HepG2 (cell line): ENCODE results near the gene PCGF3. TPM values are rescaled to one million over a fixed set of nuclear protein-coding genes. Genes with fewer than 3 reads are reported as not detected.
A peak's percentile ranks its signal among the peaks of the same experiment; 100 is the strongest.

Source experiments
- ATAC-seq: fragments of 200-7000 bp; cut with Tn5 transposase; 3 replicates; pipeline ENCODE4 v1.9.1; 2020; ENCODE audit warnings: mild to moderate bottlenecking, moderate library complexity
- BruUV-seq: library from RNA; stranded (reverse); fragments of 400-500 nt; replicated peaks from 2 replicates; lab custom pipeline; 2021; lab: Mats Ljungman, UMichigan
- CTCF ChIA-PET: fragments of 300-600 bp; formaldehyde crosslinking; extraction: SDS; loops from one replicate; lab custom pipeline; 2021; ENCODE audit warnings: low total read pairs, inconsistent platforms, low intra/inter-chr PET ratio; lab: Yijun Ruan, JAX
- POLR2A ChIA-PET: fragments of 350-600 bp; sonication (Branson Sonifier 250); formaldehyde crosslinking; loops from one replicate; lab custom pipeline; 2020; ENCODE audit warnings: antibody characterized with exemption, inconsistent platforms; lab: Yijun Ruan, JAX
- DNase-seq: peaks from one replicate; pipeline ENCODE4 v3.0.0-alpha.2; 2015; ENCODE audit warnings: low spot score
- FAIRE-seq: peaks from 3 replicates; lab custom pipeline; 2011; peaks lifted over from hg19 to GRCh38; lab: Jason Lieb, UNC
- H2AFZ ChIP-seq: one replicate; pipeline ENCODE4 v1.6.1; 2011; ENCODE audit warnings: low read length, inconsistent platforms
- H3K27ac ChIP-seq: fragments of 300-600 bp; 3 replicates; pipeline ENCODE4 v1.8.0; 2011; ENCODE audit warnings: mixed run types, mild to moderate bottlenecking, mixed read lengths, low read length, inconsistent platforms; ENCODE audit not compliant: insufficient read depth; ENCODE audit errors: extremely low read length
- H3K27me3 ChIP-seq, 2 experiments: fragments of 200-600 bp in 1 of 2; 2 replicates in 1 of 2; 3 replicates in 1 of 2; pipeline versions ENCODE4 v1.6.0 to v1.8.0; 2011; ENCODE audit warnings: low read length in 2 of 2, mild to moderate bottlenecking in 2 of 2, moderate library complexity in 2 of 2, inconsistent platforms in 1 of 2; ENCODE audit not compliant: insufficient read depth in 2 of 2, control insufficient read depth in 1 of 2
- H3K36me3 ChIP-seq, 2 experiments: fragments of 200-600 bp in 1 of 2; replicated peaks in 1 of 2; 2 replicates in 1 of 2; 3 replicates in 1 of 2; pipeline versions ENCODE4 v1.5.1 to v1.8.0; 2011; ENCODE audit warnings: low read length in 2 of 2, inconsistent platforms in 1 of 2; ENCODE audit not compliant: insufficient read depth in 2 of 2, control insufficient read depth in 1 of 2
- H3K4me1 ChIP-seq: 2 replicates; pipeline ENCODE4 v1.5.1; 2012; ENCODE audit warnings: low read length, inconsistent platforms; ENCODE audit not compliant: insufficient read depth
- H3K4me2 ChIP-seq: 2 replicates; pipeline ENCODE4 v1.6.0; 2011; ENCODE audit warnings: low read depth, low read length, inconsistent platforms
- H3K4me3 ChIP-seq, 3 experiments: fragments of 200-600 bp in 1 of 3; sonication (generic), shearing (Covaris generic) in 1 of 3; replicated peaks in 1 of 3; 2 replicates each; pipeline ENCODE4 v1.5.1; 2011 to 2016; ENCODE audit warnings: low read length in 3 of 3, inconsistent platforms in 2 of 3, low read depth in 2 of 3, mild to moderate bottlenecking in 2 of 3, control low read depth in 1 of 3, mixed read lengths in 1 of 3; ENCODE audit not compliant: insufficient read depth in 1 of 3
- H3K79me2 ChIP-seq: one replicate; pipeline ENCODE4 v1.6.1; 2011; ENCODE audit warnings: low read length, inconsistent platforms; ENCODE audit not compliant: insufficient read depth
- H3K9ac ChIP-seq: 2 replicates; pipeline ENCODE4 v1.6.0; 2011; ENCODE audit warnings: mild to moderate bottlenecking, low read depth, low read length, inconsistent platforms; ENCODE audit not compliant: insufficient read depth
- H3K9me3 ChIP-seq: 2 replicates; pipeline ENCODE4 v1.5.1; 2012; ENCODE audit warnings: mild to moderate bottlenecking, low read length
- H4K20me1 ChIP-seq: 2 replicates; pipeline ENCODE4 v1.6.0; 2011; ENCODE audit warnings: inconsistent platforms, mild to moderate bottlenecking, low read length, moderate library complexity; ENCODE audit not compliant: insufficient read depth
- EEA1 ChIP-seq: sonication (generic); formaldehyde crosslinking; IDR thresholded peaks from 2 replicates; pipeline ENCODE4 v1.5.1; 2020; ENCODE audit warnings: mild to moderate bottlenecking, missing genetic modification reagents, borderline replicate concordance
- HDAC1 ChIP-seq: sonication (generic); formaldehyde crosslinking; IDR thresholded peaks from 2 replicates; pipeline ENCODE4 v1.5.1; 2020; ENCODE audit warnings: mild to moderate bottlenecking, missing genetic modification reagents
- HOXA9 ChIP-seq: sonication (generic); formaldehyde crosslinking; IDR thresholded peaks from 2 replicates; pipeline ENCODE4 v1.8.1; 2022; ENCODE audit warnings: missing genetic modification reagents, mild to moderate bottlenecking, moderate library complexity, borderline replicate concordance
- KLF6 ChIP-seq: IDR thresholded peaks from 2 replicates; pipeline ENCODE4 v1.8.0; 2016; ENCODE audit warnings: missing biosample characterization, missing genetic modification reagents
- NFATC3 ChIP-seq: sonication (generic); formaldehyde crosslinking; IDR thresholded peaks from 2 replicates; pipeline ENCODE4 v1.5.1; 2020; ENCODE audit warnings: mild to moderate bottlenecking, missing genetic modification reagents
- SMAD3 ChIP-seq: sonication (generic); formaldehyde crosslinking; IDR thresholded peaks from 2 replicates; pipeline ENCODE4 v1.4.0; 2020; ENCODE audit warnings: missing genetic modification reagents
- U2AF1 ChIP-seq: fragments of 200-400 bp; formaldehyde crosslinking; optimal IDR thresholded peaks from 2 replicates; pipeline ENCODE3; 2017; ENCODE audit warnings: mild to moderate bottlenecking, low read depth, low read length
- ZHX2 ChIP-seq, 2 experiments: sonication (generic) in 1 of 2; formaldehyde crosslinking in 1 of 2; IDR thresholded peaks; 2 replicates each; pipeline versions ENCODE4 v1.6.1 to v1.9.0; 2014 to 2022; ENCODE audit warnings: antibody characterized with exemption in 1 of 2, borderline replicate concordance in 1 of 2, inconsistent platforms in 1 of 2, low read depth in 1 of 2, missing genetic modification reagents in 1 of 2
- ZNF644 ChIP-seq: IDR thresholded peaks from 2 replicates; pipeline ENCODE4 v1.6.1; 2016; ENCODE audit warnings: low read depth
- WGBS: methylation state at CpG from one replicate; pipeline ENCODE4 v1.1.6; 2017; ENCODE audit warnings: low lambda C conversion rate; 5-methylcytosine and 5-hydroxymethylcytosine counted together
- in situ Hi-C: cut with HindIII; loops from 2 replicates; pipeline ENCODE4 v1.10.0; 2017; ENCODE audit warnings: low pct_unique_long_range_greater_than_20kb; ENCODE audit not compliant: extremely low pct_ligation_motif_present
- intact Hi-C: fragments of 100-400 bp; cut with micrococcal nuclease; formaldehyde crosslinking; loops from one replicate; pipeline ENCODE4 v1.10.0; 2022; ENCODE audit not compliant: unreplicated experiment
- polyA plus RNA-seq, 8 experiments: library from polyadenylated mRNA; depleted of rRNA in 3 of 8; stranded (reverse) in 7 of 8; unstranded in 1 of 8; fragments of >200 nt; fragmentation: Illumina TruSeq in 4 of 8; extraction: Trizol in 4 of 8; gene quantifications; 2 replicates each; pipeline versions ENCODE4 v1.2.1 to v1.2.3, GENCODE V29; 2011 to 2016; ENCODE audit warnings: low read depth in 4 of 8, missing spikeins in 1 of 8, mixed read lengths in 1 of 8; ENCODE audit not compliant: insufficient read depth in 1 of 8
- total RNA-seq, 5 experiments: library from RNA; depleted of rRNA; stranded (reverse); fragments of >200 nt; fragmentation: Illumina TruSeq; extraction: Trizol; gene quantifications; 2 replicates each; pipeline ENCODE4 v1.2.3, GENCODE V29; 2016; ENCODE audit warnings: low read depth in 1 of 5
- TF ChIP-seq, protein P1 (sequence below): IDR thresholded peaks from 2 replicates; pipeline ENCODE4 v1.6.1; 2012; ENCODE audit warnings: inconsistent platforms
- TF ChIP-seq, protein P2 (sequence below): sonication (generic); formaldehyde crosslinking; IDR thresholded peaks from 2 replicates; pipeline ENCODE4 v1.8.0; 2022; ENCODE audit warnings: low read depth, missing genetic modification reagents
- TF ChIP-seq, protein P3 (sequence below): sonication (generic); formaldehyde crosslinking; IDR thresholded peaks from 2 replicates; pipeline ENCODE4 v1.5.0; 2020; ENCODE audit warnings: mild to moderate bottlenecking, missing genetic modification reagents, moderate library complexity

The PCGF3 gene
- total and polyA plus RNA-seq, 2 of the 13 experiments (the other 11 are each of a cell fraction or from before 2014, with no cell fraction given), result 28.6 to 66.2 TPM

- Histone ChIP-seq H3K4me2 (peak overlapping the region; percentile 54), H3K9me3 (no peaks in the 10 kb centered on the region)
- WGBS, result 50% methylated on average over 8 of the region's 19 CpGs
- TF ChIP-seq, protein P1, sequence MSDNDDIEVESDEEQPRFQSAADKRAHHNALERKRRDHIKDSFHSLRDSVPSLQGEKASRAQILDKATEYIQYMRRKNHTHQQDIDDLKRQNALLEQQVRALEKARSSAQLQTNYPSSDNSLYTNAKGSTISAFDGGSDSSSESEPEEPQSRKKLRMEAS, result no peak
- TF ChIP-seq HOXA9 (CRISPR knock-in tag) (no peak), EEA1 (0 out of 2 replicates have a peak, but pooled peaks have one; percentile 71), U2AF1 (no peak), SMAD3 (CRISPR knock-in tag) (no peak), ZHX2 (IDR thresholded peaks at IDR 0.05; ENCODE audit: low read depth) (no peak), ZHX2 (CRISPR knock-in tag; IDR thresholded peaks at IDR 0.05; ENCODE audit: borderline replicate concordance) (no peak), NFATC3 (no peak), ZNF644 (CRISPR knock-in tag) (no peak), KLF6 (CRISPR knock-in tag) (no peak), HDAC1 (CRISPR knock-in tag) (no peak)
- TF ChIP-seq, protein P2, sequence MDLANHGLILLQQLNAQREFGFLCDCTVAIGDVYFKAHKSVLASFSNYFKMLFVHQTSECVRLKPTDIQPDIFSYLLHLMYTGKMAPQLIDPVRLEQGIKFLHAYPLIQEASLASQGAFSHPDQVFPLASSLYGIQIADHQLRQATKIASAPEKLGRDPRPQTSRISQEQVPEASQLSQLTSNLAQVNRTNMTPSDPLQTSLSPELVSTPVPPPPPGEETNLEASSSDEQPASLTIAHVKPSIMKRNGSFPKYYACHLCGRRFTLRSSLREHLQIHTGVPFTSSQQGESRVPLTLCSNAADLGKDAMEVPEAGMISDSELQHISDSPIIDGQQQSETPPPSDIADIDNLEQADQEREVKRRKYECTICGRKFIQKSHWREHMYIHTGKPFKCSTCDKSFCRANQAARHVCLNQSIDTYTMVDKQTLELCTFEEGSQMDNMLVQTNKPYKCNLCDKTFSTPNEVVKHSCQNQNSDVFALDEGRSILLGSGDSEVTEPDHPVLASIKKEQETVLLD (CRISPR knock-in tag), result 0 out of 2 replicates have a peak, but pooled peaks have one; percentile 23
- TF ChIP-seq, protein P3, sequence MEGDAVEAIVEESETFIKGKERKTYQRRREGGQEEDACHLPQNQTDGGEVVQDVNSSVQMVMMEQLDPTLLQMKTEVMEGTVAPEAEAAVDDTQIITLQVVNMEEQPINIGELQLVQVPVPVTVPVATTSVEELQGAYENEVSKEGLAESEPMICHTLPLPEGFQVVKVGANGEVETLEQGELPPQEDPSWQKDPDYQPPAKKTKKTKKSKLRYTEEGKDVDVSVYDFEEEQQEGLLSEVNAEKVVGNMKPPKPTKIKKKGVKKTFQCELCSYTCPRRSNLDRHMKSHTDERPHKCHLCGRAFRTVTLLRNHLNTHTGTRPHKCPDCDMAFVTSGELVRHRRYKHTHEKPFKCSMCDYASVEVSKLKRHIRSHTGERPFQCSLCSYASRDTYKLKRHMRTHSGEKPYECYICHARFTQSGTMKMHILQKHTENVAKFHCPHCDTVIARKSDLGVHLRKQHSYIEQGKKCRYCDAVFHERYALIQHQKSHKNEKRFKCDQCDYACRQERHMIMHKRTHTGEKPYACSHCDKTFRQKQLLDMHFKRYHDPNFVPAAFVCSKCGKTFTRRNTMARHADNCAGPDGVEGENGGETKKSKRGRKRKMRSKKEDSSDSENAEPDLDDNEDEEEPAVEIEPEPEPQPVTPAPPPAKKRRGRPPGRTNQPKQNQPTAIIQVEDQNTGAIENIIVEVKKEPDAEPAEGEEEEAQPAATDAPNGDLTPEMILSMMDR, result peak; percentile 7; the same call in 1 of the 2 replicates
Measured at GRCh38 chr4:788006-788635, 82.5 kb downstream of the PCGF3 start.

More at GRCh38 chr4:788006-788635, 82.5 kb downstream of the PCGF3 start:
- ATAC-seq (no peak; the same call in 2 of the 3 replicates), FAIRE-seq (no peak), DNase-seq (no peak)
- ChIA-PET CTCF (no interaction called here), POLR2A (no interaction called here)
- 0 out of 2 replicates have a peak overlapping the region, but pooled peaks have one; percentile 7 for H3K9ac ChIP-seq
- peaks cover 14 to 55% of the 10 kb centered on the region in 2 experiments; a peak in 4 of 5 replicates for H3K27me3 ChIP-seq
- peak overlapping the region in 1 of 3 experiments; percentile 54; a peak in 1 of 6 replicates for H3K4me3 ChIP-seq
- H3K36me3 ChIP-seq, result no peaks in the 10 kb centered on the region
- intact Hi-C loops, result no loop called here
- H4K20me1 ChIP-seq, result no peaks in the 10 kb centered on the region
- in situ Hi-C loops, result no loop called here
- H3K27ac ChIP-seq, result no peak overlapping the region
- H3K4me1 ChIP-seq, result peaks cover 37% of the 10 kb centered on the region
- H3K79me2 ChIP-seq, result no peaks in the 10 kb centered on the region
- no peak overlapping the region for H2AFZ ChIP-seq
- no TSS peak for BruUV-seq
